Measurements from ENCODE around the gene VAT1L.

VAT1L gene

GRCh38 chr16:77863250-77863649 lies 74.9 kb downstream of the VAT1L start:
- TF ChIP-seq CTCF (IDR thresholded peaks at IDR 0.05), result no peak
- no peaks in the 10 kb centered on the region for H3K36me3 ChIP-seq

DNA sequence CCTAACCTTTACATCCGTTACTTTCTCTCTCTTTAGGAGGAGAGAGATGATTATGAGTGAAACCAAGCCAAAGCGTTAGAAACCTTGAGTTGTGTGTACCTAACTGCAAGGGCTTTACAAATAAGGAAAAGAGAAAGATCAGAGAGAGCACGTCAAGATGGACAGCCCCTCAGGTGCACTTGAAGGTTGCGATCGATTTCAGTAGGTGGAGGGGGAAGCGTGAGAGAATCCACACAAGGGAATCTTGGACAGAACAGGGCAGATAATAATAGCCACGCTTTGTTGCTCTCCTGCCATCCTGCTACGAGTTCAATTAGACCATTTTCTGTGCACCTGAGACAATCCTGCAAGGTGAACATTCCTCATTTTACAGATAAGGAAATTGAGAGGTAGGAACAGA lies 78.4 kb downstream of the VAT1L start:
- Histone ChIP-seq H3K27me3 (no peaks in the 10 kb centered on the region), H3K9me3 (no peaks in the 10 kb centered on the region), H3K4me3 (ENCODE audit: low read depth in 1 of 2, low read length in 1 of 2) (no peak overlapping the region), H3K36me3 (no peaks in the 10 kb centered on the region), H3K4me1 (ENCODE audit: control insufficient read depth in 1 of 2, insufficient read depth in 1 of 2, low read depth in 1 of 2, low read length in 1 of 2) (no peaks in the 10 kb centered on the region), H3K27ac (no peak overlapping the region)
- no peak for TF ChIP-seq CTCF (IDR thresholded peaks at IDR 0.05)

More at GRCh38 chr16:77863250-77863649, 74.9 kb downstream of the VAT1L start:
- no peak overlapping the region for H3K4me3 ChIP-seq (ENCODE audit: low read depth in 1 of 2, low read length in 1 of 2)
- H3K4me1 ChIP-seq (ENCODE audit: control insufficient read depth in 1 of 2, insufficient read depth in 1 of 2, low read depth in 1 of 2, low read length in 1 of 2), result no peaks in the 10 kb centered on the region
- no peaks in the 10 kb centered on the region for H3K9me3 ChIP-seq
- H3K27me3 ChIP-seq, result no peaks in the 10 kb centered on the region
- no peak overlapping the region for H3K27ac ChIP-seq

DNA sequence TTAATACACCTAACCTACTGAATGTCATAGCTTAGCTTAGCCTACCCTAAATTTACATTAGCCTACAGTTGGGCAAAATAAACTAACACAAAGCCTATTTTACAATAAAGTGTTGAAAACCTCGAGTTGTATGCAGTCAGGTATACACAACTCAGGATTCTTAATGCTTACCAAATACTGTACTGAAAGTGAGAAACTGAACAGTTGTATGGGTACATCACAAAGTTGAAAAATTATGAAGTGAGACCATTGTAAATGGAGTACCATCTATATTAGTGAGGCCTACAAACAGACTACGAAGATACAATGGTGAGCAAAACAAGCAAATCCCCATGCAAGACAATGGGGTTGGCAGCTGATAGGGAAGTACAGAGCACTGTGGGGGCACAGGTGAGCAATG lies 79.7 kb downstream of the VAT1L start:
- Histone ChIP-seq H3K36me3 (no peaks in the 10 kb centered on the region), H3K4me1 (ENCODE audit: control insufficient read depth in 1 of 2, insufficient read depth in 1 of 2, low read depth in 1 of 2, low read length in 1 of 2) (no peaks in the 10 kb centered on the region)
- TF ChIP-seq CTCF (IDR thresholded peaks at IDR 0.05), result no peak

GRCh38 chr16:77868478-77868877 lies 80.1 kb downstream of the VAT1L start:
- no peaks in the 10 kb centered on the region for H3K36me3 ChIP-seq

More for the DNA sequence above, 79.7 kb downstream of the VAT1L start:
- Histone ChIP-seq H3K27ac (no peak overlapping the region), H3K9me3 (no peaks in the 10 kb centered on the region), H3K4me3 (ENCODE audit: low read depth in 1 of 2, low read length in 1 of 2) (no peak overlapping the region), H3K27me3 (no peaks in the 10 kb centered on the region)

DNA sequence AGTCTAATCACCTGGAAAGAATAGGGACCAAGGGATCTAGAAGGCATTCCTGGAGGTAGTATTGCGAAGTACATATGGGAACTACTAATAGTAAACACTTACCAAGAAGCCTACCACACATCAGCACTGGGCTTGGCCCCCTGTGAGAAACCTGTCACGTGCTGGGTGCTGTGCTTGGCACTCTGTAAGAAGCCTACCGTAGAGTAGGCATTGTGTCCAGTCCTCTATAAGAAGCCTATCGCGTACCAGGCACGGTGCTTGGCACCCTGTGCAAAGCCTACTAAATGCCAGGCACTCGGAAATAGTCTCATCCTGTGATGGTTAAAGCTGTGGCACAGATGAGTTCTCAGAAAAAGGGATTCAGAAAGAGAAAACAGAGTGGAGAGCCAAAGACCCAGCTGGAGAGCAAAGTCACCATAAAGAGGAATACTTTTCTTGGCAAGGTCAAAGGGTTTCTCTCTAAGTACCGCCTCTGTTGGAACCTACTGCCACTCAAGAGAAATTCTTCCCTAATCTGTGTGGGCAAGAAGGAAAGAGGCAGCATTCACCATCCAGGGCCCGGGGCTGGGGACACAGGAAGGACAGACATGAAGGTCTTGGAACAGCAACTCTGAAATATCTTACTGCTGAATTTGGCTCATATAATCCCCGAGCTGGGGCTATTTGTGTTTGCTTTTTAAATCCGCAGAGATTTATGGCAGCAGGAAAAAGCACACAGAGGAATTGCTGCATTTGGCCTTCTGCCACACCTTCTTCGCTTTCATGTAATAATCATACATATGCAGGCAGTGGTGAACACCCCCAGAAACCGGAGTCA lies 81.8 kb downstream of the VAT1L start:
- Histone ChIP-seq H3K27me3 (no peaks in the 10 kb centered on the region), H3K36me3 (no peaks in the 10 kb centered on the region), H3K9me3 (no peaks in the 10 kb centered on the region), H3K27ac (no peak overlapping the region), H3K4me3 (ENCODE audit: low read depth in 1 of 2, low read length in 1 of 2) (no peak overlapping the region), H3K4me1 (ENCODE audit: control insufficient read depth in 1 of 2, insufficient read depth in 1 of 2, low read depth in 1 of 2, low read length in 1 of 2) (no peaks in the 10 kb centered on the region)
- TF ChIP-seq CTCF (IDR thresholded peaks at IDR 0.05), result no peak

More at GRCh38 chr16:77868478-77868877, 80.1 kb downstream of the VAT1L start:
- Histone ChIP-seq H3K27me3 (no peaks in the 10 kb centered on the region), H3K27ac (no peak overlapping the region), H3K4me1 (ENCODE audit: control insufficient read depth in 1 of 2, insufficient read depth in 1 of 2, low read depth in 1 of 2, low read length in 1 of 2) (no peaks in the 10 kb centered on the region), H3K9me3 (no peaks in the 10 kb centered on the region), H3K4me3 (ENCODE audit: low read depth in 1 of 2, low read length in 1 of 2) (no peak overlapping the region)
- no peak for TF ChIP-seq CTCF (IDR thresholded peaks at IDR 0.05)
